Measurements from ENCODE around the gene GPATCH4. TPM values are rescaled to one million over a fixed set of nuclear protein-coding genes. Genes with fewer than 3 reads are reported as not detected.

Gene GPATCH4
- total and polyA plus RNA-seq, 11 donors, result 8.8 to 67.5 (median 15.5) TPM

DNA sequence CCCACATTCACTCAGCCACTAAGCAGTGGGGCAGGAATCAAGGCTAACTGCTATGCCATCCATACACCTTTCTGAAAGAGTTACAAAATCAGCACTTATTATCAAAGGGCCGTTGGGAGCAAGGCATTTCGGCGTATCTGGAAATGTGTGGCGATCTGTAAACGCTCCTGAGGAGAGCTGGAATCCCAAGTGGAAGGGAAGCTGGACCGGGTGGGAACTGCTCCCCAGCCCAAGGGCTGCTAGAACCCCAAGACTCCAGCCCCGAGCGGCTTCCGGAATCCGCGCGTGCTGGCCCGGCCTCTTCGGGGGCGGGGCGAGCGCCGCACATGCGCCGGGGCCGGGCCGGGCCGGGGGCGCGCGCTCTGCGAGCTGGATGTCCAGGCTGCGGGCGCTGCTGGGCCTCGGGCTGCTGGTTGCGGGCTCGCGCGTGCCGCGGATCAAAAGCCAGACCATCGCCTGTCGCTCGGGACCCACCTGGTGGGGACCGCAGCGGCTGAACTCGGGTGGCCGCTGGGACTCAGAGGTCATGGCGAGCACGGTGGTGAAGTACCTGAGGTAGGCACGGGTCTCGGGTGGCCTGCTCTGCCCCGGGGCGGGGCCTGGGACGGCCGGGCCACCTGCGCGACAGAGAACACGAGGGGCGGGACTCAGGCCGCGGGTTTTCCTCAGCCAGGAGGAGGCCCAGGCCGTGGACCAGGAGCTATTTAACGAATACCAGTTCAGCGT is 9.7 kb downstream of the GPATCH4 start, which contains the start of gene NAXE:
Gene NAXE (plus strand): TSS at position 345 of the 726 bp plus-strand sequence. CDS start 29 bp downstream, at position 374.
- peak in 1 of 2 donors; percentile 66 for TF ChIP-seq POLR2A (IDR thresholded peaks at IDR 0.05)
- TF ChIP-seq, protein P1, sequence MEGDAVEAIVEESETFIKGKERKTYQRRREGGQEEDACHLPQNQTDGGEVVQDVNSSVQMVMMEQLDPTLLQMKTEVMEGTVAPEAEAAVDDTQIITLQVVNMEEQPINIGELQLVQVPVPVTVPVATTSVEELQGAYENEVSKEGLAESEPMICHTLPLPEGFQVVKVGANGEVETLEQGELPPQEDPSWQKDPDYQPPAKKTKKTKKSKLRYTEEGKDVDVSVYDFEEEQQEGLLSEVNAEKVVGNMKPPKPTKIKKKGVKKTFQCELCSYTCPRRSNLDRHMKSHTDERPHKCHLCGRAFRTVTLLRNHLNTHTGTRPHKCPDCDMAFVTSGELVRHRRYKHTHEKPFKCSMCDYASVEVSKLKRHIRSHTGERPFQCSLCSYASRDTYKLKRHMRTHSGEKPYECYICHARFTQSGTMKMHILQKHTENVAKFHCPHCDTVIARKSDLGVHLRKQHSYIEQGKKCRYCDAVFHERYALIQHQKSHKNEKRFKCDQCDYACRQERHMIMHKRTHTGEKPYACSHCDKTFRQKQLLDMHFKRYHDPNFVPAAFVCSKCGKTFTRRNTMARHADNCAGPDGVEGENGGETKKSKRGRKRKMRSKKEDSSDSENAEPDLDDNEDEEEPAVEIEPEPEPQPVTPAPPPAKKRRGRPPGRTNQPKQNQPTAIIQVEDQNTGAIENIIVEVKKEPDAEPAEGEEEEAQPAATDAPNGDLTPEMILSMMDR (IDR thresholded peaks at IDR 0.05), result no peak
- DNase-seq (peak; percentile 78 to 89 (median 80)), ATAC-seq (peak; percentile 80 to 97 (median 94))
- peak within 1 kb of the TSS; percentile 76 to 94 (median 86) for H3K27ac ChIP-seq
- H3K4me1 ChIP-seq, result peaks cover 0 to 17% (median 12%) of the 10 kb centered on the region in 12 donors
- peaks cover 0 to 37% (median 27%) of the 10 kb centered on the region in 9 donors for H3K36me3 ChIP-seq
- WGBS, 4 donors, result 0 to 1% (median 1%) methylated on average over 15 to 60 of the region's 60 CpGs
- intact Hi-C loops (cut with DNase I), result loop anchor here in 4 of 10 donors (5.0 kb wide), 4 partner anchors 84 to 134 kb away; partner anchors contain the start of gene MEF2D (in 1 of the 4)
- H3K27me3 ChIP-seq, result no peaks in the 10 kb centered on the region
- peak within 1 kb of the TSS; percentile 75 to 97 (median 89) for H3K4me3 ChIP-seq
- H3K9me3 ChIP-seq, result no peaks in the 10 kb centered on the region

DNA sequence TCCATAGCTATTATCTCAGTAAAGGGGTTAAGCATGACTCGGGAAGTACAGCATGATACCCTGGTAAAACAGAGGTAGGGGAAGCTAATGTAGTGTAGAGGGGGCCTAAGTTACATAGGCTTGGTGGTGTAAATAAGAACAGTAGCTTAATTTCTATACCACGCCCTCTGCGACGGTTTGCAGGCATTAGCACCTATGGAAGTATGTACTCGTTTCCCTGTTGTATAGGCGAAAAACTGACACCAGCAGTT is 10.2 kb downstream of the GPATCH4 start:
- Histone ChIP-seq H3K4me1 (peaks cover 0 to 17% (median 12%) of the 10 kb centered on the region in 12 donors), H3K27me3 (no peaks in the 10 kb centered on the region), H3K27ac (peak overlapping the region; percentile 76 to 94 (median 86)), H3K9me3 (no peaks in the 10 kb centered on the region), H3K36me3 (peaks cover 0 to 32% (median 22%) of the 10 kb centered on the region in 9 donors), H3K4me3 (peak overlapping the region; percentile 75 to 97 (median 89))
- TF ChIP-seq POLR2A (IDR thresholded peaks at IDR 0.05), result no peak
- TF ChIP-seq, protein P1 (IDR thresholded peaks at IDR 0.05), result no peak
- WGBS, 4 donors, result 22 to 43% (median 28%) methylated on average over 6 of the region's 6 CpGs
- DNase-seq (no peak), ATAC-seq (no peak)
- intact Hi-C loops (cut with DNase I), result loop anchor here in 4 of 10 donors (5.0 kb wide), 4 partner anchors 84 to 134 kb away; partner anchors contain the start of gene MEF2D (in 1 of the 4)

DNA sequence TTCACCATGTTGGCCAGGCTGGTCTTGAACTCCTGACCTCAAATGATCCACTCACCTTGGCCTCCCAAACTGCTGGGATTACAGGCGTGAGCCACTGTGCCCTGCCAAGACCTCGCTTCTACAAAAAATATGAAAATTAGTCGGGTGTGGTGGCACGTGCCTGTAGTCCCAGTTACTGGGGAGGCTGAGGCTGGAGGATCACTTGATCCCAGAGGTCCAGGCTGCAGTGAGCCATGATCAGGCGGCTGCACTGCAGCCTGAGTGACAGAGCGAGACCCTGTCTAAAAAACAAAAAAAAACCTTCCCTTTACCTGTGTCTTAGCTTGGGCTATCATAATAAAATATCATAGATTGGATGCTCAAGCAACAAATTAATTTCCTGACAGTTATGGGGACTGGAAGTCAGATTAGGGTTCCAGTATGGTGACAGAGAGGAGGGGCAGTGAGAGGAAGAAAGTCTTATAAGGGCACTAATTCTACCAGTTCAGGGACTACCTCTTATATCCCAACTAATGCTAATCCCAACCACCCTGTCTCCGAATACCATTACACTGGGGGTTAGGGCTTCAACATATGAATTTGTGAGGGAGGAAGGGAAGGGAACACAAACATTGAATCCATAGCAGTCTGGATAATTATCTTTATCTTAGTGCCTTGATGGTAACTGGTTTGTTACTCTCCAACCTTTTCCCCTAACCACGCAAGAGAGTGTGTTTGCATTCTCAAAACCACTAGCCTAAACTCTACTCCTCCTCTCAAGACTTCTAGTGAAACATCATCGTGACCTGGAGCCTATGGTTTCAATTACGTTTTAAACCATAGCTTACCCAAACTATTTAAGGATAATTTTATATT is 10.7 kb downstream of the GPATCH4 start:
- intact Hi-C loops (cut with DNase I), result loop anchor here in 4 of 10 donors (5.0 kb wide), 4 partner anchors 83 to 133 kb away; partner anchors contain the start of gene MEF2D (in 1 of the 4)
- Histone ChIP-seq H3K9me3 (no peaks in the 10 kb centered on the region), H3K4me1 (peaks cover 0 to 17% (median 12%) of the 10 kb centered on the region in 12 donors), H3K36me3 (peaks cover 0 to 28% (median 16%) of the 10 kb centered on the region in 9 donors), H3K27me3 (no peaks in the 10 kb centered on the region), H3K27ac (peak overlapping the region in 8 of 12 donors; percentile 76 to 94 (median 90)), H3K4me3 (peak overlapping the region in 7 of 12 donors; percentile 84 to 95 (median 90))
- WGBS, 4 donors, result 88 to 92% (median 90%) methylated on average over 10 of the region's 10 CpGs
- TF ChIP-seq POLR2A (IDR thresholded peaks at IDR 0.05), result no peak
- TF ChIP-seq, protein P1 (IDR thresholded peaks at IDR 0.05), result no peak
- DNase-seq (no peak), ATAC-seq (no peak)

All from heart left ventricle (tissue), 16 donors.